Naive thymus-derived CD4-positive, alpha-beta T cell (primary cell): Measurements from ENCODE around the gene TEX11. TPM values are rescaled to one million over a fixed set of nuclear protein-coding genes. Genes with fewer than 3 reads are reported as not detected.

Experiments
- ATAC-seq: fragments of 150-1000 bp; cut with Tn5 transposase; 2 replicates; pipeline ENCODE4 v1.10.0; 2021; ENCODE audit warnings: mild to moderate bottlenecking, moderate library complexity
- CTCF ChIA-PET: fragments of 350-600 bp; sonication (Branson Sonifier 250); formaldehyde crosslinking; loops from one replicate; lab custom pipeline; 2021; ENCODE audit warnings: antibody characterized with exemption; lab: Charles Lee
- POLR2A ChIA-PET: fragments of 350-600 bp; sonication (Branson Sonifier 250); formaldehyde crosslinking; loops from one replicate; lab custom pipeline; 2021; ENCODE audit warnings: antibody characterized with exemption, inconsistent platforms; lab: Charles Lee
- DNase-seq, 9 donors: peaks; one replicate each; pipeline versions ENCODE4 v3.0.0 to v3.0.0-alpha.2; 2020 to 2022; ENCODE audit warnings: mixed read lengths in 1 of 9
- H3K27ac ChIP-seq: one replicate; pipeline ENCODE4 v1.7.0; 2013; ENCODE audit warnings: mild to moderate bottlenecking, low read depth, low read length, moderate library complexity
- H3K27me3 ChIP-seq, 2 donors: one replicate each; pipeline ENCODE4 v1.7.0; 2013; ENCODE audit warnings: low read length in 2 of 2, mild to moderate bottlenecking in 2 of 2, moderate library complexity in 2 of 2; ENCODE audit not compliant: control insufficient read depth in 2 of 2, insufficient read depth in 2 of 2
- H3K36me3 ChIP-seq, 3 experiments: 1 replicate in 2 of 3; 2 replicates in 1 of 3; pipeline ENCODE4 v1.7.0; 2013; ENCODE audit warnings: low read length in 3 of 3, mild to moderate bottlenecking in 3 of 3, moderate library complexity in 1 of 3; ENCODE audit not compliant: insufficient read depth in 3 of 3, control insufficient read depth in 2 of 3
- H3K4me1 ChIP-seq, 2 donors: one replicate each; pipeline ENCODE4 v1.7.0; 2013; ENCODE audit warnings: low read length in 2 of 2, mild to moderate bottlenecking in 2 of 2, moderate library complexity in 1 of 2; ENCODE audit not compliant: control insufficient read depth in 2 of 2, insufficient read depth in 2 of 2
- H3K4me3 ChIP-seq: 2 replicates; pipeline ENCODE4 v1.7.0; 2013; ENCODE audit warnings: mild to moderate bottlenecking, low read length
- H3K9me3 ChIP-seq, 3 experiments: 1 replicate in 2 of 3; 2 replicates in 1 of 3; pipeline ENCODE4 v1.7.0; 2013; ENCODE audit warnings: low read length in 3 of 3; ENCODE audit not compliant: control insufficient read depth in 2 of 3
- H3K27ac Mint-ChIP-seq, 9 donors: one replicate each; pipeline ENCODE4 v1.8.0; 2020 to 2022; ENCODE audit warnings: mixed read lengths in 9 of 9, mild to moderate bottlenecking in 8 of 9, moderate library complexity in 5 of 9, inconsistent platforms in 2 of 9
- H3K27me3 Mint-ChIP-seq, 5 donors: one replicate each; pipeline ENCODE4 v1.8.0; 2021 to 2022; ENCODE audit warnings: mixed read lengths in 5 of 5, mild to moderate bottlenecking in 1 of 5
- H3K36me3 Mint-ChIP-seq, 5 donors: one replicate each; pipeline ENCODE4 v1.8.0; 2020 to 2022; ENCODE audit warnings: mixed read lengths in 5 of 5, mild to moderate bottlenecking in 3 of 5, inconsistent platforms in 1 of 5
- H3K4me1 Mint-ChIP-seq, 7 donors: one replicate each; pipeline ENCODE4 v1.8.0; 2020 to 2022; ENCODE audit warnings: mixed read lengths in 7 of 7, mild to moderate bottlenecking in 3 of 7, inconsistent platforms in 1 of 7
- H3K4me3 Mint-ChIP-seq, 10 donors: one replicate each; pipeline ENCODE4 v1.8.0; 2020 to 2022; ENCODE audit warnings: mild to moderate bottlenecking in 10 of 10, mixed read lengths in 10 of 10, moderate library complexity in 6 of 10, inconsistent platforms in 2 of 10
- H3K9me3 Mint-ChIP-seq, 11 donors: one replicate each; pipeline ENCODE4 v1.8.0; 2020 to 2022; ENCODE audit warnings: mixed read lengths in 11 of 11, mild to moderate bottlenecking in 4 of 11, inconsistent platforms in 1 of 11, moderate library complexity in 1 of 11
- intact Hi-C, 2 donors: fragments of 100-400 bp; cut with micrococcal nuclease; formaldehyde crosslinking; loops; one replicate each; pipeline ENCODE4 v1.15.1; 2023
- polyA plus RNA-seq, 2 donors: library from polyadenylated mRNA; unstranded; fragments of 300-500 nt; fragmentation: Illumina TruSeq; gene quantifications; one replicate each; pipeline ENCODE4 v1.2.3, GENCODE V29; 2021
- total RNA-seq, 6 experiments: library from RNA in 5 of 6; stranded (reverse) in 5 of 6; gene quantifications; 1 replicate in 5 of 6; 2 replicates in 1 of 6; pipeline ENCODE4 v1.2.3 and lab custom pipeline; 2021 to 2026

TEX11 gene
- total and polyA plus RNA-seq, 7 experiments from 2014 or later, result 0.18 TPM; not detected in 6

DNA sequence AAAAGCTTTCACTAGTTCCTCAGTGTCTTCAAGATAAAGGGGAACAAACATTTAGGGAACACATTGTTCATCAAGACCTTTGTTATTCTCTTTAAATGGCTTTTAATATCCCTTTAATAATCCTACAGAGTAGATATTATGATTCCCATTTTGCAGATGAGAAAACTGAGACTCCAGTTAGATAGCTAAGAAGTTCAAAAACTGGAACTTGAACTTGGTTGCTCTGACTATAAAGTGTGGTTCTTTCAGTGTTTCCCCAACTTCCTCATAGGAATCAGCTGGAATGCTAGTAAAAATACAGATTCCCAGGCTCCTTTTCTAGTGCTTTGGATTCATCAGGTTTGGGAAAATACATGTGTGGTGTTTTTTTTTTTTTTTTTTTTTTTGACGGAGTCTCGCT lies 426.2 kb downstream of the TEX11 start:
- no peaks in the 10 kb centered on the region for H3K4me1 ChIP-seq
- Mint-ChIP-seq H3K36me3 (peaks cover 0 to 20% (median 8%) of the 10 kb centered on the region in 5 donors), H3K9me3 (no peaks in the 10 kb centered on the region), H3K27me3 (no peaks in the 10 kb centered on the region), H3K4me1 (peaks cover 0 to 2% (median 0%) of the 10 kb centered on the region in 7 donors), H3K4me3 (no peak overlapping the region), H3K27ac (no peak overlapping the region)
- no peak overlapping the region for H3K4me3 ChIP-seq
- DNase-seq, result no peak
- ChIA-PET CTCF (no interaction called here), POLR2A (no interaction called here)
- H3K9me3 ChIP-seq, result no peaks in the 10 kb centered on the region
- peaks cover 0 to 3% (median 0%) of the 10 kb centered on the region in 3 experiments for H3K36me3 ChIP-seq
- no peak for ATAC-seq
- H3K27me3 ChIP-seq, result no peaks in the 10 kb centered on the region
- H3K27ac ChIP-seq, result no peak overlapping the region
- intact Hi-C loops, result no loop called here

DNA sequence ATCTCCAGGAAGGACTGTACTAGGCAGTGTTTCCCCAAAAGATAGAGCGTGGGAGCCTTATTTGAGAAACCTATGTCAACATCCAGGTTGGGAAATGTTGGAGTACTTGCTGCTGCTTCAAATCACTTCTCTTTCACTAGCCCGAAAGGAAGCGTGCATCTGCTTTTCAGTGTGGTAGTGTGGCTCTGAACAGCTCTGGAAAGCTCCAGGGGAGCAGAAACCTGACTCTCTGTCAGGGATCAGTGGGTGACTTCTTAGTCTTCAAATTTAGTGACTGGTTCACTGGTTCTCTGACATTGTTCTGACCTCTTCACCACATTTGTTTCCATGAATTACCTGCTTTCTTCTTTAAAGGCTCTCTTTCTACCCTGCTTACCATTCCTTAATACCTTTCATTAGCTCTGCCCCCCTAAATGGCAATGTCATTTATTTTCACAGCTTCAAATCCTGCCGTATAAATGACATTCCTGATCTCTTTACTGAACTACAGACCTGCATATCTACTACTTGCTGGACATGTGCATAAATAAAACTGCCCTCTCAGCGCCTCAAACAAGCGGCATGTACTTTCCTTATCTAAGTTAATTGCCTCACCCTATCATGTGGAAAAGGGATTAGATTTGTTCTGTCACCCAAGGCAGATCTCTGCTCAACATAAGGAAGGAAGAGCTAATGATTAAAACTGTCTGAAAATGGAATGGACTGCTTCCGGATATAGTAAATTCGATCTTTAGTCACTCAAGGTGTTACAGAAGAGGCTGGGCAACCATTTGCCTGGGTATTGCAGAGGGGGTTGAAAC lies 426.8 kb downstream of the TEX11 start:
- Histone ChIP-seq H3K36me3 (peaks cover 0 to 3% (median 0%) of the 10 kb centered on the region in 3 experiments), H3K27me3 (no peaks in the 10 kb centered on the region), H3K27ac (no peak overlapping the region), H3K4me1 (no peaks in the 10 kb centered on the region), H3K4me3 (no peak overlapping the region), H3K9me3 (no peaks in the 10 kb centered on the region)
- ChIA-PET POLR2A (no interaction called here), CTCF (no interaction called here)
- no peak for ATAC-seq
- DNase-seq, result no peak
- H3K4me3 Mint-ChIP-seq, result no peak overlapping the region
- peaks cover 0 to 4% (median 0%) of the 10 kb centered on the region in 7 donors for H3K4me1 Mint-ChIP-seq
- peaks cover 0 to 20% (median 8%) of the 10 kb centered on the region in 5 donors for H3K36me3 Mint-ChIP-seq
- intact Hi-C loops, result no loop called here
- H3K27me3 Mint-ChIP-seq, result no peaks in the 10 kb centered on the region
- H3K27ac Mint-ChIP-seq, result peak overlapping the region in 1 of 9 donors; percentile 14
- no peaks in the 10 kb centered on the region for H3K9me3 Mint-ChIP-seq

DNA sequence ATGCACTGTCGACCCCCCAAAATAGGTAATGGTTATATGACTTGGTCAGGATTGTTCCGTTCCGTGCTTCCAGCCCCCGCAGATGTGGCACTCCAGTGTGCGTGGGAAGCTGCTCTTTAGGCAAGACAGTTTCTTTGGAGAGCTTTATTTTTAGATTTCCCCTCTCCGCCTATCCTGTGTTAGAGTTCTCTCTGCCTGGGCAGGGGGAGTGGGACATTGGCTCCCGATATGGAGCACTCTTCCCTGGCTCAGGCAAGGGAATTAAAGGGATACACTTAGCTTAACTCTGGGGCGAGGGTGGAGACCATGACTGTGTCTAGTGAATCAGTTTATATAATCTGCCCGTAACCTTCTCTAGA lies 427.9 kb downstream of the TEX11 start:
- intact Hi-C loops, result no loop called here
- Histone ChIP-seq H3K4me3 (no peak overlapping the region), H3K36me3 (peaks cover 0 to 3% (median 0%) of the 10 kb centered on the region in 3 experiments), H3K27me3 (no peaks in the 10 kb centered on the region), H3K9me3 (no peaks in the 10 kb centered on the region), H3K27ac (no peak overlapping the region), H3K4me1 (no peaks in the 10 kb centered on the region)
- peaks cover 0 to 14% (median 4%) of the 10 kb centered on the region in 5 donors for H3K36me3 Mint-ChIP-seq
- POLR2A ChIA-PET, result no interaction called here
- ATAC-seq (no peak), DNase-seq (no peak)
- H3K9me3 Mint-ChIP-seq, result no peaks in the 10 kb centered on the region
- CTCF ChIA-PET, result interaction anchor here (0.5 to 1.0 kb wide), 2 partner anchors 10 to 19 kb away, joined by 3 read pairs; no protein-coding TSS in a partner anchor
- peaks cover 0 to 4% (median 0%) of the 10 kb centered on the region in 7 donors for H3K4me1 Mint-ChIP-seq
- H3K27me3 Mint-ChIP-seq, result no peaks in the 10 kb centered on the region
- no peak overlapping the region for H3K27ac Mint-ChIP-seq
- H3K4me3 Mint-ChIP-seq, result no peak overlapping the region

DNA sequence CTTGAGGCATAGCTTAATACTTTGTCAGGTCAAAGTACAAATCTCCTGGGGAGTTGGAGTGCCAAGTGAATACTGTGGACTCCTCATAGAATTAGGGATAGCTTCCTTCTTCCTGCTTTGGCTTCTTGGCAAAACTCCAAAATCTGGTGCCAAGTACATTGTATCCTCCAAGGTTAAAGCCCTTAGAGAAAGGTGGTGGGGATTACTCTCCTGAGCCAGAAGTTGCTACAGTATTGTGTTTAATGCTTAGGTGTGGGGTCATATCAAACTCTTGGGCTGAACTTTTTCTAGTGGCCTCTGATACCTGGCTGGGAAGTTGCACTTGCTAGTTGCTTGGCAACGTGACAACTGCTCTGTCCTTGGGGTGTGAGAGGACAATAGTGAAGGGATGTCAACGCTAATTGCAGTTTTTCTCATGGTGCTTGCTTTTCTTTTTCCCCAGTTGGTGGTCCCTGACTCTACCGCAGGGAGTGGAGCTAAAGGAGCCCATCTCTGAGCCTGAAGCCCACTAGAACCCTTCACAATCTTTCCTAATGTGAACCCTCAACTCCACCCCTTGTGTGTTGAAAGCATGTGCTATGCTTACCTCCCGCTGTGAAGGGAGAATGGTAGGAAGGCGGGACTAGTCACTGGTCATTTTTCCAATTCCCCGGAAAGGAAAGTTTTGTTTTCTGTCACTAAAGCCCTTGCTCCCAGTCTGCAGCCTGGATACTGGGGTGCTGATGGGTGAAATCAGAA lies 428.4 kb downstream of the TEX11 start:
- H3K4me1 Mint-ChIP-seq, result peaks cover 0 to 4% (median 0%) of the 10 kb centered on the region in 7 donors
- Histone ChIP-seq H3K36me3 (peaks cover 0 to 3% (median 0%) of the 10 kb centered on the region in 3 experiments), H3K4me1 (no peaks in the 10 kb centered on the region), H3K4me3 (no peak overlapping the region), H3K27ac (no peak overlapping the region), H3K9me3 (no peaks in the 10 kb centered on the region), H3K27me3 (no peaks in the 10 kb centered on the region)
- H3K27ac Mint-ChIP-seq, result no peak overlapping the region
- DNase-seq (no peak), ATAC-seq (no peak)
- POLR2A ChIA-PET, result no interaction called here
- CTCF ChIA-PET, result interaction anchor here (0.5 to 1.0 kb wide), 2 partner anchors 9 to 19 kb away, joined by 3 read pairs; no protein-coding TSS in a partner anchor
- H3K27me3 Mint-ChIP-seq, result no peaks in the 10 kb centered on the region
- H3K4me3 Mint-ChIP-seq, result no peak overlapping the region
- no peaks in the 10 kb centered on the region for H3K9me3 Mint-ChIP-seq
- intact Hi-C loops, result no loop called here
- H3K36me3 Mint-ChIP-seq, result peaks cover 0 to 11% (median 4%) of the 10 kb centered on the region in 5 donors

DNA sequence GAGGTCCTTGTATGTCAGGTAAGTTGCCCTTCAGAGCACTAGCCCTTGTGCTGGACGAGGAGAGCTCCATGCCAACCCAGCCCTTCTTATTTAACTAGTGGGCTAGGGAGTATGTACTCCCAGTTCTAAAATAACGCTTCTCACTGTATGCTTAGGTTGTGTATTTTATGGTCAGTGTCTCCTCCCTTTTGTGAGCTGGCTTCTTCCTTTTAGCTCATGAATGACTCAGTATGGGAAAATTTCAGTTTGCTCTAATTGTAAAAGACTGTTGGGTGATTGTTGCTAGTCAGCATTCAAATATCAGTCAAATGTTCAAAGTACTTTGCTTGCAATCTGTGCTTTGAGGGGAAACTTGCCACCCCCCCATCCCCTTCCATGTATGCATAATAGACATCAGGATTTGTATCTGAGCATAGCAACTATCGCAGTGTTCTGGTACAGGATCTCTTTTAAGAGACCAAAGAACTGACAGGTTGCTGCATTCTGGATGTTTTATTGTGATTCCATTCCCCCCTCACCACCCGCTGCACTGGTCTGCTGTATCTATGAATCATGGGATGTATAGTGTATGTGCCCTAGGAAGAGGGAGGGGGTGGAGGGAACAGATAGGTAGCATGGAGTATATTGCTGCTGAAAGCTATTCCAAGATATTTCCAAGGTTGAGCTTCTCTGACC lies 429.1 kb downstream of the TEX11 start:
- Histone ChIP-seq H3K27me3 (no peaks in the 10 kb centered on the region), H3K27ac (no peak overlapping the region), H3K36me3 (no peaks in the 10 kb centered on the region), H3K9me3 (no peaks in the 10 kb centered on the region), H3K4me1 (no peaks in the 10 kb centered on the region), H3K4me3 (no peak overlapping the region)
- Mint-ChIP-seq H3K9me3 (no peaks in the 10 kb centered on the region), H3K4me3 (no peak overlapping the region), H3K4me1 (peaks cover 0 to 4% (median 0%) of the 10 kb centered on the region in 7 donors), H3K27me3 (no peaks in the 10 kb centered on the region), H3K27ac (no peak overlapping the region), H3K36me3 (peaks cover 0 to 12% (median 4%) of the 10 kb centered on the region in 5 donors)
- intact Hi-C loops, result no loop called here
- DNase-seq, result no peak
- CTCF ChIA-PET, result interaction anchor here (1.0 kb wide), 1 partner anchor 9 kb away, joined by 3 read pairs; no protein-coding TSS in a partner anchor
- POLR2A ChIA-PET, result no interaction called here
- no peak for ATAC-seq
